IPS DF 4.7 (cell line): ENCODE data around the gene NTF3.

ENCODE experiments used
- DNase-seq: peaks from one replicate; pipeline ENCODE4 v3.0.0-alpha.2; 2013; ENCODE audit warnings: low spot score; ENCODE audit errors: extremely low read depth

The NTF3 gene

GRCh38 chr12:5430641-5431603, 986 bp upstream of the NTF3 start:
- DNase-seq = no peak

GRCh38 chr12:5433081-5433844, 1.4 kb downstream of the NTF3 start:
- DNase-seq = no peak

- no peak for DNase-seq
Measured at GRCh38 chr12:5433845-5434646, 2.1 kb downstream of the NTF3 start.

- no peak for DNase-seq
Measured at GRCh38 chr12:5434647-5435560, 3.0 kb downstream of the NTF3 start.

- no peak for DNase-seq
Measured at GRCh38 chr12:5437182-5437583, 5.3 kb downstream of the NTF3 start.

GRCh38 chr12:5437589-5437988, 5.7 kb downstream of the NTF3 start:
- DNase-seq = no peak

- no peak for DNase-seq
Measured at GRCh38 chr12:5438671-5439200, 6.8 kb downstream of the NTF3 start.

GRCh38 chr12:5439371-5439771, 7.5 kb downstream of the NTF3 start:
- no peak for DNase-seq

- DNase-seq = no peak
Measured at GRCh38 chr12:5439788-5440300, 7.9 kb downstream of the NTF3 start.

GRCh38 chr12:5440978-5441377, 9.1 kb downstream of the NTF3 start:
- no peak for DNase-seq

- no peak for DNase-seq
Measured at GRCh38 chr12:5441497-5442236, 9.8 kb downstream of the NTF3 start.

GRCh38 chr12:5442251-5443006, 10.5 kb downstream of the NTF3 start:
- DNase-seq = no peak

GRCh38 chr12:5444520-5444919, 12.6 kb downstream of the NTF3 start:
- DNase-seq = no peak

GRCh38 chr12:5447320-5447719, 15.4 kb downstream of the NTF3 start:
- no peak for DNase-seq

GRCh38 chr12:5451251-5451650, 19.3 kb downstream of the NTF3 start:
- DNase-seq = no peak

- DNase-seq = no peak
Measured at GRCh38 chr12:5452569-5452968, 20.7 kb downstream of the NTF3 start.

GRCh38 chr12:5453466-5453865, 21.6 kb downstream of the NTF3 start:
- no peak for DNase-seq

GRCh38 chr12:5455045-5455444, 23.1 kb downstream of the NTF3 start:
- no peak for DNase-seq

- DNase-seq = no peak
Measured at GRCh38 chr12:5456030-5456429, 24.1 kb downstream of the NTF3 start.
